ENCODE results near the gene LCN2.
"Not testable (repeated sequence)": the region's sequence is repeated elsewhere in the genome, so short reads cannot be mapped to it uniquely, and the experiment has no call there.

Gene LCN2

GRCh38 chr9:128128836-128129590 lies 20.2 kb upstream of the LCN2 start:
- DNase-seq: no peak

GRCh38 chr9:128129976-128130590 lies 19.2 kb upstream of the LCN2 start:
- peak; percentile 44 to 53 for DNase-seq

- DNase-seq: not testable (repeated sequence)
Observed at GRCh38 chr9:128130651-128131050, 18.6 kb upstream of the LCN2 start.

GRCh38 chr9:128131346-128131745 lies 17.9 kb upstream of the LCN2 start:
- not testable (repeated sequence) for DNase-seq

GRCh38 chr9:128132139-128132538 lies 17.1 kb upstream of the LCN2 start:
- not testable (repeated sequence) for DNase-seq

DNA sequence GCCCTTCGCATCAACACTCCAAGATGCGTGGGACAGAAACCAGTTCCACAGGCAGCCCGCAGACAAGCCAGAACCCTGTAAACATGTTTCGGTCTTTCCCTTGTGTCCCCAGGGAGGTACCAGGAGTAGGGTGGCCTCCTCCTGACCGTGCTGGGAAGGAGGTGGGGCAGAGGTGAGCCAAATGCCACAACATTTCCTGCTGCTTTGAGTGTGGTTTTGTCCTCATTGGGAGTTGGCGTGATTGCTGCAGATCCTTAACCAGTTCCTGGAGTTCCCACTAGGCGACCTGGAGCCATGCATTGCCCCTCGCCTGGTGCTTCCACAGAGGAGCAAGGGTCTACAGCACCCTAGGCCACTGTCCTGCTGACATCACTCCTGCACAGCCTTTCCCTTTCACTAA lies 13.7 kb upstream of the LCN2 start:
- not testable (repeated sequence) for DNase-seq

DNA sequence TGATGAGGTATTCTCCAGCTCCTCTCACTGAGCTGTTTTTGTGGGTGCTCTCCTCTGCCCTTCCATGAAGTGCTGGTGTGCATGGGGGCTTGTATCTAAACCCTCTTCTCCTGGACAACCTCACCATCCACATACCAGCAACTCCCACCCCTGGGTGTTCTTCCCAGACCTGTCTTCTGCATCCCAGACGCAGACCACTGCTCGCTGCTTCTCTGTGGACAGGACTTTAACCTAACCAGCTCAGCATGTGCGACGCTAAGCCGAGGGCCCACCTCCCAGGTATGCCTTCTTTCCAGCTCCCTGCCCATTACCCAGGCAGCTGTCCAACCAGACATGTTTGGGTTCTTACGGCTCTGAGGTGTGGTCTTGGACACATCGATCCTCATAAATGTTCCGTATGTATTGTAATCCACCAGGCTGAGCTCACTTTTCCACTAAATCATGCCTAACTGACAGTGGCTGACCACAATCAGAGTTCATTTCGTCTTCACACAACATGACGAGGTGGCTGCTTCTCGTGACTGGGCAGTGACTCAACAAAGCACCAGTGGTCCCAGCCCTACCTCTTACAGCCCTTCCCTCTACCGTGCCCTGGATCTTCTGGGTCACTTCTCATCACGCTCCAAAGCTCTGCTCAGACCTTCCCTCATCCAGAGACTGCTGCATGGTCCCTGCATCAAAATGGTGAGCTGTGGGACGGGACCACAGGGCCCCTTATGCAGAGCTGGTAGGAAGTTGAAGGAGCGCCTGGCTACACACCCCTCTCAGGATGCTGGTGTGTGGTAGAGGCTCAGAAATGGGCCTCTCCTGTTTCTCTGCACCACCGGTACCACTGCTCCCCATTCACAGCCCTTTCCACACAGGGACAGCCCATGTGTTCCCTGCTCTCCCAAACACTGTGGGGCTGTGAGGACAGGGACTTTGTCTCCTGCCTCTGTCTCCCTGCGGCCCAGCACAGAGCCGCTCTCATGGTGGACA lies 12.1 kb upstream of the LCN2 start:
- no peak for DNase-seq

DNA sequence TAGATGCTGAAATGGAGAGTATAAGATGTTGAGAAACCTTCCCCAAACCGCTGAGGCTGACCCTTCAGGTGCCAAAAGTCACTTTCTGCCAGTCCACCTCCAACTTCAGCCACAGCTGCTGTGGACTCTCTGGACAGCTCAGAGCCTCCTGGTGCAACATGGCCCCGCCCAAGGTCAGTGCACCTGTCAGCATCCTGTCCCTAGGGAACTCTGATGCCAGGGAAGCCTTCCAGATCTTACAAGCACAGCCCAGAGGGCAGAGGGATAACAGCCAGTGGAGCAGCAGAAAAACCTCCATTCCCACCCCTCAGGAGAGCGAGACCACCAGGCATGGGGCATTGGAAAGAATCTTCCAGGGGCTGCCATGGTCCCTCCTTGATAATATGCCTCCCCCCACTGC lies 11.3 kb upstream of the LCN2 start:
- no peak for DNase-seq

DNA sequence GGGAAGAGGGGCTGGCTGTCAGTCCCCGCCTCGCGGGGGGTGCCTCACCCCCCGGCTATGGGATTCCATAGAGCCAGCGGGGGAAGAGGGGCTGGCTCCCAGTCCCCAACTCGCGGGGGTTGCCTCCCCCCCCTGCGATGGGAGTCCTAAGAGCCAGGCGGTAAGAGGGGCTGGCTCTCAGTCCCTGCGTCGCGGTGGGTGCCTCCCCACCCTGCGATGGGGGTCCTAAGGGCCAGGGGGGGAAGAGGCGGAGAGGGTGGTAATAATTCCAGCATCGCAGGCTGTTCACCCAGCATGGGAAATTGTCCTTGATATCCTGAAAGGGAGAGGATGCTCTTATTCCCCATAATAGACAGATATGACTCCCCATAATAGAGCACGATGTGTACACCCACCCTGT lies 9.6 kb upstream of the LCN2 start:
- no peak for DNase-seq

GRCh38 chr9:128141604-128142003 lies 7.6 kb upstream of the LCN2 start:
- no peak for DNase-seq

DNA sequence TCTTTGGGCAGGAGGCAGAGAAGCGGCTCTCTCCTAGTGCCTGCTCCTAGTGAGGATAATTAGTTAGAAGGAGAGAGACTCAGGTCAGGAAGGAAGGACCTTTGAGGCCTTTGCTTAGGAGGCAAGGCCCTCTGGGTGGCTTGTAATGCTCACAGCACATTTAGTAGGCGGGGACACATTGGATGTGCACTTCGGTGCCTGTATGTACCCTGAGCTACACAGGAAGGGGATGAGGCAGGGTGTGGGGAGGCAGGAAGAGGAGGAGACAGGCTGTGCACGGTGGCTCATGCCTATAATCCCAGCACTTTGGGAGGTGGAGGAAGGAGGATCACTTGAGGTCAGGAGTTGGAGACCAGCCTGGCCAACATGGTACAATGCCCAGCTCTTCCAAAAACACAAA lies 7.2 kb upstream of the LCN2 start:
- no peak for DNase-seq

- no peak for DNase-seq
Observed at GRCh38 chr9:128142596-128142995, 6.7 kb upstream of the LCN2 start.

DNA sequence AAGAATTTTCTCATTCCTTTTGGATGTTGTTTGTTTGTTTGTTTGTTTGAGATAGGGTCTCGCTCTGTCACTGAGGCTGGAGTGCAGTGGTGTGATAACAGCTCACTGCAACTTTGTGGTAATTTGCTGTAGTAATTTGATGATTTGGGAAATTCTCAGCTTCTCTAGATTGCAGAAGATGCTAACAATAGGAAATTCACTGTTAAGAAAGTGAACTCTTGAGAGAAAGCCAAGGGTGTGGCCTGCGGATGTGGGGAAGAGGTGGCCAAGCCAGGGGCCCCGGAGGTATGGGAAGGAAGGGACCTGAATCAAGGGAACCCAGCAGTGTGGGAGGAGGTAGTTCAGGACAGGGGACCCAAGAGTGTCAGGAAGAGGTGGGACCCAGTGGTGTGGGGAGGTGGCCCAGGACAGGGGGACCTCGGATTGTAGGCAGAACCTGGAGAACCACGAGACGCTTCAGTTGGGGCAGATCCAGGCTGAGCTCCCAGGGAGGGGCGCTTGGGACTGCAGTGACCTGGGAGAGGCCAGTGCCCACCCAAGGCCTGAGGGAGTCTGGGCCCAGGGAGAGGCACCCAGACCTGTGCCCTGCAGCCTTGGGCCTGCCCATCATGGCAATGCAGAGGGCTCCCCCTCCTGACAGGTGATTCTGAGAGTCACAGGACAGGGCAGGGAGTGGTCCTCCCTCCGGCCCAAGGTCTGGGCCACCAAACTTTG lies 5.6 kb upstream of the LCN2 start:
- DNase-seq: no peak

DNA sequence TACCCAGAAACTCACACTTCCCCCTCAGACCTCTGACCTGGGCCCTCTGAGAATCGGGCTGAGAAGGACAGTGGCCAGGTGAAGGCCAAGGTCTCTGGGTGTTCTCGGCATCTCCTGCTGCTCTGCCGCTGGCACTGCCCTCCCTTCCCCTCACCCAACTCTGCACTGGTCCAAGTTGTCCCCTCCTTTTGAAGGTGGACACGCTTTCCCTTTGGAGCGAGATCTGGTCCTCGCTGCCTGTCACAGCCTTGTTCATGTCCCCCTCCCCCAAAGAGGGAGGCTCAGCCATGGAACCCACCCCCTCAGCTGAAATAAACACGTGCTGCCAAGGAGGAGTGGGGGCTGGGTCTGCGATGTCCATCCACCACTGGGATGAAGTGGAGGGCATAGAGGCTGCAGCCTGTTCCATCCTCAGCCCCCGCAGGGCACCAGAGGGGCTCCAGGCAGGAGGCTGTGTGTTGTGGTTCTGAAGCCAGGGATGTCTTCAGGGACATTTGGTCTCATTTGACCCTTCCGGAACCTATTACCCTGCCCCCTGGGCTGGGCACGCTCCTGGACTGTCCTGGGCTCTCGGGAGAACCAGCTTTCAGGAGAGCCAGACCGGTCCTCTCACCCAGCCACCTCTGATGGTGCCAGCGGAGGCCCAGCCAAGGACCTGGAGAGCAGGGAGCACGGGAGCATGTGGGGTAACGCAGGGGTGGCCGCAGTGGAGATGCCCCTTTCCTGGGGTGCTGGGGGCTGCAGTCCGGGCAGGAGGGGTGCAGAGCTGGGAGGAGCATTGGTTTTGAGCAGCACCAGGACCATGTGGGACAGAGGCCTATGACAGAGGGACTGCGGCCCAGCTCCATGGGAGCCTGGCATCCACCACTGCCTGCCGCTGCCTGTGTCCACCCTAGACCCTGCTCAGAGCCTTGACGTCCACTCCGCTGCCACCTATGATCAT lies 4.7 kb upstream of the LCN2 start:
- no peak for DNase-seq

GRCh38 chr9:128145536-128145935 lies 3.7 kb upstream of the LCN2 start:
- DNase-seq: no peak

- no peak for DNase-seq
Observed at GRCh38 chr9:128145951-128146351, 3.3 kb upstream of the LCN2 start.

- no peak for DNase-seq
Observed at GRCh38 chr9:128146591-128147120, 2.6 kb upstream of the LCN2 start.

- no peak for DNase-seq
Observed at GRCh38 chr9:128148509-128149000, 698 bp upstream of the LCN2 start.

DNA sequence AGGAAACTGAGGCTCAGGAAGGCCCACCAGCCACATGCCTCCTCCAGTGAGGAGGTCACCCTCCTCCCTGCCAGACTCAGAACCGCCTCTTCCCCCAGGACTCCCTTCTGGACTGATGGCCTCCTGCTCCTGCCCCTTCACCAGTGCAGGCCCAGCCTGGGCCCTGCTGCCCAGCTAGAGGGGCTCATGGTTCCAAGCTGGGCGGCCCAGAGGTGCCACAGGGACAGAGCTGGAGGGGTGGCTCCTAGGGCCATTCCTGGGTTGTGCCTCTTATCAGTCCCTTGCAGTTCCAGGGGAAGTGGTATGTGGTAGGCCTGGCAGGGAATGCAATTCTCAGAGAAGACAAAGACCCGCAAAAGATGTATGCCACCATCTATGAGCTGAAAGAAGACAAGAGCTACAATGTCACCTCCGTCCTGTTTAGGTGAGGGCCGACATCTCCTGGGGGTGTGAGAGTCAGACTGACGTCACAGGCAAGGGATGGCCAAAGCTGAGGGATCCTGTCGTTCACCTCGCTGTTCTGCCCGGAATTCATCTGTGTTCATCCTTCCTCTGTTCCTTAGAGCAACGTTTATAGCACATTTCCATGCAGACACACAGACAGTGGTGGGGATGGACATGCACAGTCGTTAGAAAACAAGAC lies 819 bp downstream of the LCN2 start:
- DNase-seq: no peak

GRCh38 chr9:128150594-128151308 lies 1.5 kb downstream of the LCN2 start:
- no peak for DNase-seq
